Activated T-helper 17 cell treated with anti-CD3 and anti-CD28 coated beads, Interleukin-2, amount 50 U/mL, for 72 hours (primary cell): Measurements from ENCODE around the gene FGD4. TPM values are rescaled to one million over a fixed set of nuclear protein-coding genes. Genes with fewer than 3 reads are reported as not detected.

Experiments used
- ATAC-seq: fragments of 150-1000 bp; cut with Tn5 transposase; replicated peaks from 2 replicates; pipeline ENCODE4 v1.10.0; 2021; ENCODE audit warnings: mild to moderate bottlenecking, moderate library complexity
- H3K27ac Mint-ChIP-seq: one replicate; pipeline ENCODE4 v1.8.0; 2022; ENCODE audit warnings: mixed read lengths
- H3K27me3 Mint-ChIP-seq: one replicate; pipeline ENCODE4 v1.8.0; 2022; ENCODE audit warnings: mixed read lengths
- H3K36me3 Mint-ChIP-seq: one replicate; pipeline ENCODE4 v1.8.0; 2022; ENCODE audit warnings: low read depth, mild to moderate bottlenecking, mixed read lengths
- H3K4me1 Mint-ChIP-seq: one replicate; pipeline ENCODE4 v1.8.0; 2022; ENCODE audit warnings: mixed read lengths
- H3K4me3 Mint-ChIP-seq: one replicate; pipeline ENCODE4 v1.8.0; 2022; ENCODE audit warnings: mild to moderate bottlenecking, mixed read lengths
- H3K9me3 Mint-ChIP-seq: one replicate; pipeline ENCODE4 v1.8.0; 2022; ENCODE audit warnings: mixed read lengths
- total RNA-seq, 2 donors: library from RNA; stranded (reverse); gene quantifications; one replicate each; pipeline ENCODE4 v1.2.3, GENCODE V29; 2022

Gene FGD4
- total RNA-seq, 2 donors from 2014 or later, result 0.21 to 0.32 TPM

- H3K9me3 Mint-ChIP-seq, result no peaks in the 10 kb centered on the region
- ATAC-seq, result no peak
- H3K36me3 Mint-ChIP-seq, result no peaks in the 10 kb centered on the region
- no peak overlapping the region for H3K4me3 Mint-ChIP-seq
- H3K27ac Mint-ChIP-seq, result no peak overlapping the region
- no peaks in the 10 kb centered on the region for H3K4me1 Mint-ChIP-seq
- H3K27me3 Mint-ChIP-seq, result peaks cover 5% of the 10 kb centered on the region
Measured at GRCh38 chr12:32651956-32652210, 252.5 kb downstream of the FGD4 start.

GRCh38 chr12:32659908-32660440 lies 260.6 kb downstream of the FGD4 start:
- ATAC-seq, result no peak
- no peak overlapping the region for H3K27ac Mint-ChIP-seq

GRCh38 chr12:32661706-32662105 lies 262.3 kb downstream of the FGD4 start:
- no peak for ATAC-seq
- no peak overlapping the region for H3K27ac Mint-ChIP-seq

More at GRCh38 chr12:32659908-32660440, 260.6 kb downstream of the FGD4 start:
- Mint-ChIP-seq H3K9me3 (no peaks in the 10 kb centered on the region), H3K36me3 (no peaks in the 10 kb centered on the region), H3K4me1 (no peaks in the 10 kb centered on the region), H3K27me3 (no peaks in the 10 kb centered on the region), H3K4me3 (no peak overlapping the region)

GRCh38 chr12:32662665-32663064 lies 263.3 kb downstream of the FGD4 start:
- Mint-ChIP-seq H3K4me1 (no peaks in the 10 kb centered on the region), H3K27ac (no peak overlapping the region), H3K36me3 (no peaks in the 10 kb centered on the region), H3K9me3 (no peaks in the 10 kb centered on the region), H3K4me3 (no peak overlapping the region), H3K27me3 (peaks cover 3% of the 10 kb centered on the region)
- ATAC-seq, result no peak

More at GRCh38 chr12:32661706-32662105, 262.3 kb downstream of the FGD4 start:
- no peak overlapping the region for H3K4me3 Mint-ChIP-seq
- no peaks in the 10 kb centered on the region for H3K36me3 Mint-ChIP-seq
- peaks cover 3% of the 10 kb centered on the region for H3K27me3 Mint-ChIP-seq
- no peaks in the 10 kb centered on the region for H3K4me1 Mint-ChIP-seq
- no peaks in the 10 kb centered on the region for H3K9me3 Mint-ChIP-seq

GRCh38 chr12:32666018-32666417 lies 266.7 kb downstream of the FGD4 start:
- ATAC-seq, result no peak
- H3K36me3 Mint-ChIP-seq, result no peaks in the 10 kb centered on the region
- no peak overlapping the region for H3K4me3 Mint-ChIP-seq
- H3K27ac Mint-ChIP-seq, result no peak overlapping the region
- H3K27me3 Mint-ChIP-seq, result peaks cover 6% of the 10 kb centered on the region
- peaks cover 8% of the 10 kb centered on the region for H3K9me3 Mint-ChIP-seq
- H3K4me1 Mint-ChIP-seq, result no peaks in the 10 kb centered on the region

- Mint-ChIP-seq H3K27ac (no peak overlapping the region), H3K36me3 (no peaks in the 10 kb centered on the region), H3K9me3 (peaks cover 8% of the 10 kb centered on the region), H3K4me3 (no peak overlapping the region), H3K4me1 (no peaks in the 10 kb centered on the region), H3K27me3 (peaks cover 7% of the 10 kb centered on the region)
- no peak for ATAC-seq
Measured at GRCh38 chr12:32669584-32669983, 270.2 kb downstream of the FGD4 start.

- no peak overlapping the region for H3K27ac Mint-ChIP-seq
- H3K27me3 Mint-ChIP-seq, result peaks cover 4% of the 10 kb centered on the region
- no peak overlapping the region for H3K4me3 Mint-ChIP-seq
- peaks cover 8% of the 10 kb centered on the region for H3K9me3 Mint-ChIP-seq
- no peaks in the 10 kb centered on the region for H3K36me3 Mint-ChIP-seq
- no peaks in the 10 kb centered on the region for H3K4me1 Mint-ChIP-seq
- ATAC-seq, result no peak
Measured at GRCh38 chr12:32671930-32672780, 272.8 kb downstream of the FGD4 start.

GRCh38 chr12:32679091-32679919 lies 279.9 kb downstream of the FGD4 start, which contains the start of gene DNM1L:
TSS of gene DNM1L (plus strand) at chr12:32679301. CDS start at chr12:32679364, 63 bp downstream.
- no peaks in the 10 kb centered on the region for H3K9me3 Mint-ChIP-seq
- peak; percentile 99 for ATAC-seq
- H3K4me1 Mint-ChIP-seq, result peaks cover 8% of the 10 kb centered on the region
- H3K27ac Mint-ChIP-seq, result peak within 1 kb of the TSS; percentile 91
- H3K36me3 Mint-ChIP-seq, result peaks cover 17% of the 10 kb centered on the region
- H3K27me3 Mint-ChIP-seq, result no peaks in the 10 kb centered on the region
- H3K4me3 Mint-ChIP-seq, result peak within 1 kb of the TSS; percentile 93

- Mint-ChIP-seq H3K27me3 (no peaks in the 10 kb centered on the region), H3K9me3 (no peaks in the 10 kb centered on the region), H3K36me3 (peaks cover 23% of the 10 kb centered on the region), H3K27ac (peak overlapping the region; percentile 91), H3K4me1 (peaks cover 8% of the 10 kb centered on the region), H3K4me3 (peak overlapping the region; percentile 93)
- no peak for ATAC-seq
Measured at GRCh38 chr12:32679920-32680237, 280.5 kb downstream of the FGD4 start.

GRCh38 chr12:32680787-32681186 lies 281.4 kb downstream of the FGD4 start:
- Mint-ChIP-seq H3K36me3 (peaks cover 32% of the 10 kb centered on the region), H3K9me3 (no peaks in the 10 kb centered on the region), H3K27ac (peak overlapping the region; percentile 91), H3K27me3 (no peaks in the 10 kb centered on the region), H3K4me1 (peaks cover 8% of the 10 kb centered on the region), H3K4me3 (peak overlapping the region; percentile 93)
- no peak for ATAC-seq

GRCh38 chr12:32681272-32681671 lies 281.9 kb downstream of the FGD4 start:
- Mint-ChIP-seq H3K4me3 (peak overlapping the region; percentile 93), H3K36me3 (peaks cover 37% of the 10 kb centered on the region), H3K9me3 (no peaks in the 10 kb centered on the region), H3K4me1 (peaks cover 8% of the 10 kb centered on the region), H3K27ac (peak overlapping the region; percentile 91), H3K27me3 (no peaks in the 10 kb centered on the region)
- no peak for ATAC-seq

- Mint-ChIP-seq H3K4me3 (no peak overlapping the region), H3K4me1 (peaks cover 15% of the 10 kb centered on the region), H3K27me3 (no peaks in the 10 kb centered on the region), H3K36me3 (peaks cover 42% of the 10 kb centered on the region), H3K9me3 (no peaks in the 10 kb centered on the region), H3K27ac (no peak overlapping the region)
- ATAC-seq, result peak; percentile 37
Measured at GRCh38 chr12:32686340-32686739, 287.0 kb downstream of the FGD4 start.

- ATAC-seq, result no peak
- H3K27ac Mint-ChIP-seq, result no peak overlapping the region
- no peaks in the 10 kb centered on the region for H3K27me3 Mint-ChIP-seq
- H3K36me3 Mint-ChIP-seq, result peaks cover 35% of the 10 kb centered on the region
- peaks cover 21% of the 10 kb centered on the region for H3K4me1 Mint-ChIP-seq
- H3K4me3 Mint-ChIP-seq, result no peak overlapping the region
- H3K9me3 Mint-ChIP-seq, result no peaks in the 10 kb centered on the region
Measured at GRCh38 chr12:32688786-32689185, 289.4 kb downstream of the FGD4 start.

GRCh38 chr12:32690927-32691326 lies 291.6 kb downstream of the FGD4 start:
- H3K27me3 Mint-ChIP-seq, result no peaks in the 10 kb centered on the region
- H3K4me1 Mint-ChIP-seq, result peaks cover 21% of the 10 kb centered on the region
- no peak overlapping the region for H3K27ac Mint-ChIP-seq
- H3K36me3 Mint-ChIP-seq, result peaks cover 22% of the 10 kb centered on the region
- ATAC-seq, result no peak
- H3K4me3 Mint-ChIP-seq, result no peak overlapping the region
- H3K9me3 Mint-ChIP-seq, result no peaks in the 10 kb centered on the region

- Mint-ChIP-seq H3K27me3 (no peaks in the 10 kb centered on the region), H3K4me1 (peaks cover 20% of the 10 kb centered on the region), H3K9me3 (no peaks in the 10 kb centered on the region), H3K27ac (peak overlapping the region; percentile 43), H3K4me3 (no peak overlapping the region), H3K36me3 (peaks cover 15% of the 10 kb centered on the region)
- ATAC-seq, result peak; percentile 83
Measured at GRCh38 chr12:32692358-32692757, 293.0 kb downstream of the FGD4 start.
